ENCODE measurements around the gene FOXP1.

The FOXP1 gene

DNA sequence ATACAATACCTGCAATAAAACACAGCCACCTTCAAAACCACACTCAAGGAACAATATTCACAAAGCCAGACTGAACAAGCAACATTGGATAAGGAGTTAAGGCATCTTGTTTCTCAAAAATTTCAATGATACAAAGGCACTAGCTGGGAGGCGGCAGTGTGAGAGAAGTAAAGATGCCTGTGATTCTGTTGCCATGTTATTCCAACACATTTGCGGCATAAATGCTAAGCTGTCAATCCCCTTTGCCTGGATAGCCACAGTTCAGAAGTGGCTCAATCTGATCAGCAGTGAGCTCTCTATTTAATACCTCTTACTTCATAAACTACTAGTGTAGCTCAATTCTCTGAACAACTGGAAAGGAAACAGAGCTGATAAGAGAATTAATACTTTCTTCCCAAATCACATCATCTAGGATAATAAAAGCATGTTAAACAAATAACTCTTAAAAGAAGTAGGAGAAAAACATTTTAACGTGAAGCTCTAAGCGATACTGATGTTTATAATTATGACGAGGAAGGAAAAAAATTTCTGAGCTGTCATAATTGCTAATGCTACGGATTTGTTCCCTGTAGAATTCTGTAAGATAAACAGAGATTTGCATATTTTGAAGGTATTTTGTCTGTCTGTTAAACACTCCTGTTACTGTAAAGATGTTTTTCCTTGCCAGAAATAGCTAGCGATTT lies 358.4 kb downstream of the FOXP1 start:
- no peak for DNase-seq (ENCODE audit: low read depth in 2 of 2, low spot score in 1 of 2)

GRCh38 chr3:71219744-71220638 lies 363.5 kb downstream of the FOXP1 start:
- peak in 1 of 2 donors; percentile 28 for DNase-seq (ENCODE audit: low read depth in 2 of 2, low spot score in 1 of 2)

DNA sequence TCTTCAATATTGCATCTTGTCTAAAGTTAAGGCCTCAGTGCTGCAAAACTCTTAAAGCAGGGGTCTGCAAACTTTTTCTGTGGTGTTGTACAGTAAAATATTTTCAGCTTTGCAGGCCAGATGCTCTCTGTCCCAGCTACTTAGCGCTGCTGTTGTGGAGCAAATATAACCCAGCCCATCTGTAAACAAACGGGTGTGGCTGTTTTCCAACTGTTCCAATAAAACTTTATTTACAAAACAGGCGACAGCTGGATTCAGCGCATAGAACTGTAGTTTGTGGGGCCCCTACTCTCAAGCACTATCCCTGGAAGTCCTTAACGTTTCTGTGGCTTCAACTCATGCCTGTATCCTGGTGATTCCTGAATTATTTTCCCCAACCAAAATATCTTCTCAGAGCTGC lies 365.0 kb downstream of the FOXP1 start:
- DNase-seq (ENCODE audit: low read depth in 2 of 2, low spot score in 1 of 2), result no peak

- no peak for DNase-seq (ENCODE audit: low read depth in 2 of 2, low spot score in 1 of 2)
These were observed 365.8 kb downstream of the FOXP1 start for GRCh38 chr3:71217640-71218222.

- no peak for DNase-seq (ENCODE audit: low read depth in 2 of 2, low spot score in 1 of 2)
These were observed 368.2 kb downstream of the FOXP1 start for GRCh38 chr3:71215351-71215750.

DNA sequence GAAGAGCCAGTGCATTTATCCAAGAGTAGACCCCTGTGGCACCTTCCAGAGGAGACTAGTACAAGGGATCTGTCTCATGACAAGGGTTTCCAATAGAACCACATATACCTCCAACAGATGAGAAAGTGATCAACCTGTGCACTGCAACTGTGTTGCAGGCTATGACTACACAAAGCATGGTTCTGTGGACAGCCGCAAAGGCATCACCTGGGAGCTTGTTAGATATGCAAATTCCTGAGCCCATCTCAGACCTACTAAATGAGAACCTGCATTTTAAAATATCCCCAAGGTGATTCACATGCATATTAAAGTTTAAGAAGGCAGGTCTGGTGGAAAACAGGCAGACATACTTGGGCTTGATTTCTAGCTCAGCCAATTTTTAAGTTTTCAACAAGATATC lies 368.7 kb downstream of the FOXP1 start:
- DNase-seq (ENCODE audit: low read depth in 2 of 2, low spot score in 1 of 2), result no peak

DNA sequence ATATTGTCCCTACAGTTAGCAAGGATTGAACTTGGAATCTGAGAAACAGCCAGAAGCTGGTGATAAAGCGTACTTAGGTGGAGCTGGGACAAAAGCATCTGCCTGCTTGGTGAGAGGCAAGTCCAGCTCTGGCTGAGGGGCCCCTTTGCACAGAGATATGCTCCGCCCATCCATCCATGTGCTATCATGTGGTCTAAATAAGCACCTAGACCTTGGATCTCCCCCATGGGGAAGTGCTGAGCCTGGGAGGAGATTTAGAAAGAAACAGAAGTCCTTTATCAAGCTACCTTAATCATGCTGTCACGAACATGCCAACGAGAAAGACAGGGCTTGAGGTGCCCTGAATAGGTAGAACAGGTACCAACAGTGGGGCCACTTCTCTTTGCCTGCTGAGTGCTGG lies 369.5 kb downstream of the FOXP1 start:
- no peak for DNase-seq (ENCODE audit: low read depth in 2 of 2, low spot score in 1 of 2)

DNA sequence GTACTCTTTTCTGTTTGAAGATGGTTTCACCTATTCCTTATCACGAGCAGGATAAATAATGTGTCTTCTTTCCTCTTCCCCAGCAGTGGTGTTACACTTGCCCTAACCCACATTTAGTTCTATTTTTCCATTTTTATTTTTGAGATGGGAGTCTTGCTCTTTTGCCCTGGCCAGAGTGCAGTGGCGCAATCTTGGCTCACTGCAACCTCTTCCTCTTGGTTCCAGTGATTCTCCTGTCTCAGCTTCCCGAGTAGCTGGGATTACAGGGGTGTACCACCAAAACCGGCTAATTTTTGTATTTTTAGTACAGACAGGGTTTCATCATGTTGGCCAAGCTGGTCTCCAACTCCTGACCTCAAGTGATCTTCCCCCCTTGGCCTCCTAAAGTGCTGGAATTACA lies 372.4 kb downstream of the FOXP1 start:
- DNase-seq (ENCODE audit: low read depth in 2 of 2, low spot score in 1 of 2), result no peak

- no peak for DNase-seq (ENCODE audit: low read depth in 2 of 2, low spot score in 1 of 2)
These were observed 373.1 kb downstream of the FOXP1 start for GRCh38 chr3:71210257-71211007.

DNA sequence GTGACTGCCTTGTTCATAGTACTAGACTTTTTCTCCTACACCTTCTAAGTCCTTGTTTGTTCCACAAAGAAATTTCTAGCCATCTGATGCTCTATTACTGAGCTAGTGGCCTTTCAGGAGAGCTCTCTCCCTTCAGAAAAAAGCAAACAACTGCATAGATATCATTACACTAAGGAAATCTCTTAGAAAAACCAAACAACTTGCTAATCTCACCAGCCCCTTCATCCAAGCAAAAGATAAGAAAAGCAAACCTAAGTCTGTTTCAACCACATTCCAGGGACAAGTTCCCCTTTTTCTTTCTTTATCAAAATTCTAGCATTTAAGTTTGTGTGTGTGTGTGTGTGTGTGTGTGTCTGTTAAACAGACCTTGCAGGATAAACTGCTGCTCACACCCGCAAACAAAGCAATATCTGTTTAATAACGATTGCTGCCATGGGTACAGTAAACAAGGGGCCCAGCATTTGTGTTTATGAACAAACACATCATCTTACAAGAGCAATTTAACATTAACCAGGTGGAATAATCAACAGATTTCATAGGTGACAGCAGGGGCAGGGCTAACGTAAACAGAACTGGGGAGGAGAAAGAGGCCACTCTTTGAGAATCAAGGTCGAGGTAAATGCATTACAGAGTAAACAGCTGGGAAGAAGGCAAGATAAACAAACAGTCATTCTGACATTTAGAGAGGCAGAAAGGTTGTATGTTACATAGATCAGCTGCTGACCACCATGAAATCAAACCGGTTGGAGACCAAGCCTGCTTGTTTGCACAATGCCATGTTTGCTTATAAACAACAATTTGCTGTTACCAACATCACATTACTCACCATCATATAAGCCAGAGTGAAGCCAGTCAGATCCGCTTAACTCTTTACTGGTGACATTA lies 375.1 kb downstream of the FOXP1 start:
- DNase-seq (ENCODE audit: low read depth in 2 of 2, low spot score in 1 of 2), result no peak

- no peak for DNase-seq (ENCODE audit: low read depth in 2 of 2, low spot score in 1 of 2)
These were observed 375.9 kb downstream of the FOXP1 start for GRCh38 chr3:71207632-71208031.

- DNase-seq (ENCODE audit: low read depth in 2 of 2, low spot score in 1 of 2), result no peak
These were observed 377.0 kb downstream of the FOXP1 start for GRCh38 chr3:71206305-71207165.

DNA sequence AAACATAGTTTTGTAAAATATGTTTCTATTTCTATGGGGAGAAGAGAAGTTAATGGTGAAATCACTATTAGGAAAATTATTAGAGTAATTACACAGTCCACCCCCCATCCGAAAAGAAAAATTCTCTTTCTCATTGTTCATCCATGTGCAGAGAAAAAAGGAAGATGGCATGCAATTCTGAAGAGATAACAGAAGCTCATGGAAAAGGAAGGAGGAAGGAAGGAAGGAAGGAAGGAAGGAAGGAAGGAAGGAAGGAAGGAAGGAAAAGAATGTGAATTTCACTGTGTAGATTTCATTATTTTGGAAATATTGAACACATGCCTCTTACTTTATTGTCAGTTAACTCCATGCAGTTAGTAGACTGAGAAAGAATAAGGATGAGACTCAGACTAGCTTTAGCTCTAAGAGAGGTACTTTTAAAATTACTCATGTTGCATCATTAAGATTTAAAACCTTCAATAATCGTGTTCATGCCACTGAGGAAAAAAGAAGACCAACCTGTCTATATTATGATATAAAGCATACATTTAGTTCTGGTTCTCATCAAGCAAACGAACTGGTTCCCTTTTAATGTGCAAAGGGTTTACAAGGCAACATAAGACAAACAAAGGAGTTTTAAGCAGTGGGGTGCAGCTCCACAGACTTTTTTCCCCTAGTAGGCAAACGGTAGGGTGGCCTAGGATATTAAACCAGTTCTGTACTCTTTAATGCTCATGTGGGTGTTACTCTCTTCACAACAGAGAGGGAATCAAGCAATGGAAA lies 379.6 kb downstream of the FOXP1 start:
- no peak for DNase-seq (ENCODE audit: low read depth in 2 of 2, low spot score in 1 of 2)

DNA sequence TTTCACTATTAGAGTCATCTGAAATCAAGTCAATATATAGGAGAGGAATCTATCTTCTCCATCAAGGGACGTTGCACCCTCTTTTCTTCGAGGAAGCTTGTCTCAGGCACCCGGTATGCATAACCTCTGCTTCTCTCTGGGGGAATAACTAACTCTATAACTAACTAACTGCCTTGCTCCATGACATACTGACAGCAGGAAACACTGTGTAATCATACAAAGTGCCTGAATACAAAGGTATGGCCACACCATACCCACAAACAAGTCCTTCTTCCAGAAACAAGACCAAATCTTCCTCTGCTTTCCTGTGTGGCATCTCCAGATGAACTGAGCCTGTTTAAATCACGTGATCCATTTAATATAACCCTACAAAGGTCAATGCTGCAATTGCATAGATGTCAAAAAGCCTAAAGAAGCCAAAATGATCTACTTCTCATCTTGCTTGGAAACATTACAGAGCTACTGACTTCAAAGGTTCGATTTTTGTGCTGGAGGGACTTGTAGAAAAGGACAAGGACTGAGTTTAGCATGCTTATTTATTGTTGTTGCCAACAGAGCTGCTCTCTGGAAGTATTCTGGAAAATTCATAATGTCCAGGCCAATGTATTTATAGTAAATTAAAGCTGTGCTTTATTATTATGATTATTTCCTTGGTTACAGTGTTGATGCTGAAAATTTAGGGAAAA lies 380.5 kb downstream of the FOXP1 start:
- DNase-seq (ENCODE audit: low read depth in 2 of 2, low spot score in 1 of 2), result no peak

GRCh38 chr3:71201939-71202338 lies 381.6 kb downstream of the FOXP1 start:
- DNase-seq (ENCODE audit: low read depth in 2 of 2, low spot score in 1 of 2), result no peak

GRCh38 chr3:71197841-71198565 lies 385.5 kb downstream of the FOXP1 start:
- no peak for DNase-seq (ENCODE audit: low read depth in 2 of 2, low spot score in 1 of 2)

- DNase-seq (ENCODE audit: low read depth in 2 of 2, low spot score in 1 of 2), result no peak
These were observed 388.0 kb downstream of the FOXP1 start for GRCh38 chr3:71195492-71195891.

DNA sequence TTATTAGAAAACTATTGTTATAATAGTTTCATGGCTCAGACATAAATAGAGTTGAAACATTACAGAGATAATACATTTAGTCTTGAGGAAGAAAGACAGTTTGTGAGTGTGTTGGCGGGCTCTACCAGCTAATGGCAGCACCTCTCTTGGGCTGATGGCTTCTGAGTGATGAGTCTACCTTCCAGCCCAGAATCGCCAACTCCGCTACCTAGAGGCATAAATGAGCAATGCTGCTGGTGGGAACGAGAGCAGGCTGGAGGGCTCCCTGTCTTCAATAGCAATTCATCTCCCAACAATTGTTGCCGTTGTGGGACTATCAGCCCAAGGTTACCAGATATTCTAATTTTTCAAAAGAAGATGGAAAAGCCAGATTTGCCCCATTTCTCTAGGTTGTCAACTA lies 388.7 kb downstream of the FOXP1 start:
- no peak for DNase-seq (ENCODE audit: low read depth in 2 of 2, low spot score in 1 of 2)

Measured in stimulated activated CD8-positive, alpha-beta memory T cell treated with anti-CD3 and anti-CD28 coated beads, Interleukin-4, amount 100 ng/mL, for 4 hours (primary cell).